HG02571 (cell line): ENCODE data around the gene PRTN3.

ENCODE experiments used
- ATAC-seq: cut with Tn5 transposase; IDR thresholded peaks from one replicate; pipeline ENCODE4 v1.9.1; 2021; ENCODE audit warnings: mild to moderate bottlenecking, moderate library complexity; ENCODE audit not compliant: unreplicated experiment

The PRTN3 gene

GRCh38 chr19:802498-803098, 38.2 kb upstream of the PRTN3 start:
- ATAC-seq: no peak

GRCh38 chr19:803099-803561, 37.7 kb upstream of the PRTN3 start:
- ATAC-seq: no peak

- ATAC-seq: no peak
These were observed 36.9 kb upstream of the PRTN3 start for GRCh38 chr19:803686-804418.

GRCh38 chr19:804419-805165, 36.2 kb upstream of the PRTN3 start:
- ATAC-seq: no peak

- ATAC-seq: no peak
These were observed 35.6 kb upstream of the PRTN3 start for GRCh38 chr19:805166-805551.

- no peak for ATAC-seq
These were observed 34.9 kb upstream of the PRTN3 start for GRCh38 chr19:805600-806550.

- no peak for ATAC-seq
These were observed 33.9 kb upstream of the PRTN3 start for GRCh38 chr19:806815-807421.

- no peak for ATAC-seq
These were observed 33.0 kb upstream of the PRTN3 start for GRCh38 chr19:807627-808422.

- ATAC-seq: no peak
These were observed 32.4 kb upstream of the PRTN3 start for GRCh38 chr19:808423-808775.

GRCh38 chr19:810077-810855, 30.5 kb upstream of the PRTN3 start:
- ATAC-seq: no peak

- ATAC-seq: no peak
These were observed 29.8 kb upstream of the PRTN3 start for GRCh38 chr19:810883-811489.

GRCh38 chr19:811506-812048, 29.2 kb upstream of the PRTN3 start:
- ATAC-seq: no peak

- no peak for ATAC-seq
These were observed 28.6 kb upstream of the PRTN3 start for GRCh38 chr19:812049-812746.

- ATAC-seq: no peak
These were observed 28.0 kb upstream of the PRTN3 start for GRCh38 chr19:812747-813218.

- no peak for ATAC-seq
These were observed 27.3 kb upstream of the PRTN3 start for GRCh38 chr19:813219-814151.
